ENCODE measurements around the gene PARD3B. TPM values are rescaled to one million over a fixed set of nuclear protein-coding genes. Genes with fewer than 3 reads are reported as not detected.

Gene PARD3B
- total and polyA plus RNA-seq, 10 of the 15 experiments (the other 5 are each of a cell fraction or from before 2014, with no cell fraction given) = 0.01 to 0.54 (median 0.07) TPM; not detected in 7

GRCh38 chr2:205012961-205013360 is 467.7 kb downstream of the PARD3B start:
- Histone ChIP-seq H3K79me2 (ENCODE audit: control insufficient read depth, insufficient read depth, low read length) (no peaks in the 10 kb centered on the region), H3K27ac (ENCODE audit: control insufficient read depth, insufficient read depth) (no peak overlapping the region), H3K4me3 (no peak overlapping the region), H3K36me3 (ENCODE audit: control insufficient read depth in 2 of 2, insufficient read depth in 2 of 2, low read length in 1 of 2) (no peaks in the 10 kb centered on the region), H3K9me3 (replicated peaks; ENCODE audit: control insufficient read depth, insufficient read depth, low read length) (no peaks in the 10 kb centered on the region), H3K4me2 (ENCODE audit: control insufficient read depth, insufficient read depth) (no peak overlapping the region), H2AFZ (ENCODE audit: control insufficient read depth, low read depth, low read length) (no peak overlapping the region), H3K27me3 (replicated peaks in 1 of 2; ENCODE audit: control insufficient read depth in 2 of 2, insufficient read depth in 2 of 2, low read length in 1 of 2) (no peaks in the 10 kb centered on the region), H4K20me1 (ENCODE audit: control insufficient read depth, insufficient read depth) (no peaks in the 10 kb centered on the region), H3K9ac (ENCODE audit: control insufficient read depth, insufficient read depth, low read length) (no peak overlapping the region), H3K4me1 (ENCODE audit: control insufficient read depth, insufficient read depth, low read length) (no peaks in the 10 kb centered on the region)
- intact Hi-C loops (cut with micrococcal nuclease; ENCODE audit: unreplicated experiment) (no loop called here), in situ Hi-C loops (cut with MboI) (no loop called here)
- no peak for TF ChIP-seq POLR2A (IDR thresholded peaks at IDR 0.05; ENCODE audit: low read depth, low read length)
- no peak for TF ChIP-seq BMI1 (IDR thresholded peaks at IDR 0.05; ENCODE audit: borderline replicate concordance)
- no peak for TF ChIP-seq TBL1XR1 (IDR thresholded peaks at IDR 0.05; ENCODE audit: low read depth, low read length)
- no peak for TF ChIP-seq SMC3 (IDR thresholded peaks at IDR 0.05; ENCODE audit: borderline replicate concordance, low read length)
- TF ChIP-seq HCFC1 (IDR thresholded peaks at IDR 0.05; ENCODE audit: low read length) = no peak
- TF ChIP-seq LARP7 (IDR thresholded peaks at IDR 0.05) = no peak
- TF ChIP-seq, protein P1, sequence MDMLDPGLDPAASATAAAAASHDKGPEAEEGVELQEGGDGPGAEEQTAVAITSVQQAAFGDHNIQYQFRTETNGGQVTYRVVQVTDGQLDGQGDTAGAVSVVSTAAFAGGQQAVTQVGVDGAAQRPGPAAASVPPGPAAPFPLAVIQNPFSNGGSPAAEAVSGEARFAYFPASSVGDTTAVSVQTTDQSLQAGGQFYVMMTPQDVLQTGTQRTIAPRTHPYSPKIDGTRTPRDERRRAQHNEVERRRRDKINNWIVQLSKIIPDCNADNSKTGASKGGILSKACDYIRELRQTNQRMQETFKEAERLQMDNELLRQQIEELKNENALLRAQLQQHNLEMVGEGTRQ (IDR thresholded peaks at IDR 0.05; ENCODE audit: borderline replicate concordance, low read depth, low read length) = no peak
- TF ChIP-seq TCF12 (IDR thresholded peaks at IDR 0.05; ENCODE audit: low read depth, low read length) = no peak
- TF ChIP-seq ZNF217 (IDR thresholded peaks at IDR 0.05) = no peak
- no peak for TF ChIP-seq CBX3 (IDR thresholded peaks at IDR 0.05; ENCODE audit: borderline replicate concordance, low read depth)
- no peak for TF ChIP-seq CHD4 (IDR thresholded peaks at IDR 0.05)
- FAIRE-seq (no peak), DNase-seq (ENCODE audit: low read depth, low spot score) (no peak), ATAC-seq (no peak)
- no TSS peak for BruUV-seq (replicated peaks)
- CTCF ChIA-PET = no interaction called here
- SMC1A ChIA-PET (ENCODE audit: uncharacterized antibody, unreplicated experiment) = no interaction called here
- RAD21 ChIA-PET (ENCODE audit: unreplicated experiment) = no interaction called here
- POLR2A ChIA-PET = no interaction called here
- 45% methylated on average over 8 of the region's 8 CpGs for WGBS (ENCODE audit: insufficient coverage, insufficient replicate concordance, low lambda C conversion rate, missing lambda C conversion rate)
